GM10847 (cell line): Measurements from ENCODE around the gene MSRB1.

Experiments
- POLR2A ChIP-seq: IDR thresholded peaks from 2 replicates; pipeline ENCODE4 v1.6.1; 2011; ENCODE audit not compliant: insufficient read length; ENCODE audit errors: extremely low read depth

Gene MSRB1, protein sequence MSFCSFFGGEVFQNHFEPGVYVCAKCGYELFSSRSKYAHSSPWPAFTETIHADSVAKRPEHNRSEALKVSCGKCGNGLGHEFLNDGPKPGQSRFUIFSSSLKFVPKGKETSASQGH

GRCh38 chr16:1942810-1943726 is at the start of gene MSRB1:
TSS of gene MSRB1 (minus strand) at chr16:1943199. CDS start at chr16:1943156, 43 bp downstream.
- TF ChIP-seq POLR2A: peak; percentile 72

- peak; percentile 43 for TF ChIP-seq POLR2A
Measured at GRCh38 chr16:1991948-1992703, 49.1 kb upstream of the MSRB1 start.

- no peak for TF ChIP-seq POLR2A
Measured at GRCh38 chr16:1991588-1991947, 48.6 kb upstream of the MSRB1 start.

GRCh38 chr16:1991135-1991551 is 48.1 kb upstream of the MSRB1 start:
- TF ChIP-seq POLR2A: no peak

- TF ChIP-seq POLR2A: no peak
Measured at GRCh38 chr16:1990351-1991134, 47.5 kb upstream of the MSRB1 start.

DNA sequence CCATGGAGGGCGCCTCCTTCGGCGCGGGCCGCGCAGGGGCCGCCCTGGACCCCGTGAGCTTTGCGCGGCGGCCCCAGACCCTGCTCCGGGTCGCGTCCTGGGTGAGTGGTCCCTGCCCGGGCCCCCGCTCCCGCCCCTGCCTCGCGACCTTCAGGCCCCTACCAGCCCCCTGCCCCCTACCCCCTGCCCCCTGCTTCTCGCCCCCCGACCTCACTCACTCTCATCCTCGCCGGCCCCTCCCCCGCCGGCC is 47.0 kb upstream of the MSRB1 start:
- TF ChIP-seq POLR2A: no peak

DNA sequence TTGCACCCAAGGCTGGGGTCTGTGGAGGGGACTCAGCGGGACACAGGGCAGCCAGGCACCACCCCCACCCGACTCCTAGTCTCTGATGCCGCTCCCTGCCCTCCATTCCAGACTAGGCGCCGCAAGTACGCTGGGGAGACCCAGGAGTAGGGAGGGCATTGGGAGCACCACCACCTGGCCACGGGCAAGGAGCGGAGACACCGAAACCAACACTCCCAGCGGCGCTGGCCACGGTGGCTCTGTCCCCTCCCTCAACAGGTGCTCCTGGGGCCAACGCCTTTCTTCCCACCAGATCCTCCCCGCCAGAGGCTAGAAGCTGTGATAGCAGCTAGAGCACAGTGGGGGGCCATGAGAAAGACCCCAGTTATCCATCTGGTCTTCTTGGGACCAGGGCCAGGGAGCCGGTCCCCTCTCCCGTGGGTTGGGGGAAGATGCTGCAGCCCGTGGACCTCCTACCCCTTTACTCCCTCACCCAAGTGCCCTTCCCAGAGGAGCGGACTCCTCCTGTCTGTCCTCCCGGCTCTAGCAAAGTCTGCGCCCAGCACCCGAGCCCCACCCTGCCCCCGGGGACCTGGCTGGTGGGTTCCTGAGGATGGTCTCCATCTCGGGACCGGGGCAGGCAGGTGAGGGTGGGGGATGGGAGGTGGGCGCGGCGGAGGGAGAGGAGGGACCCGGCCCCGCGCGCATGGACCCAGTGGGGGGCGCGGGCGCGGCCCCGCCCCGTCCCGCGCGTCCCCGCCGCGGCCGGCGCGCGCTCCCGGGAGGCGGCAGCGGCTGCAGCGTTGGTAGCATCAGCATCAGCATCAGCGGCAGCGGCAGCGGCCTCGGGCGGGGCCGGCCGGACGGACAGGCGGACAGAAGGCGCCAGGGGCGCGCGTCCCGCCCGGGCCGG is 46.5 kb upstream of the MSRB1 start, which contains the start of gene SYNGR3:
SYNGR3 (plus strand) TSS at position 762 of the 892 bp plus-strand sequence. CDS start 133 bp downstream, outside the sequence.
- no peak for TF ChIP-seq POLR2A

GRCh38 chr16:1987198-1987597 is 44.2 kb upstream of the MSRB1 start:
- no peak for TF ChIP-seq POLR2A

DNA sequence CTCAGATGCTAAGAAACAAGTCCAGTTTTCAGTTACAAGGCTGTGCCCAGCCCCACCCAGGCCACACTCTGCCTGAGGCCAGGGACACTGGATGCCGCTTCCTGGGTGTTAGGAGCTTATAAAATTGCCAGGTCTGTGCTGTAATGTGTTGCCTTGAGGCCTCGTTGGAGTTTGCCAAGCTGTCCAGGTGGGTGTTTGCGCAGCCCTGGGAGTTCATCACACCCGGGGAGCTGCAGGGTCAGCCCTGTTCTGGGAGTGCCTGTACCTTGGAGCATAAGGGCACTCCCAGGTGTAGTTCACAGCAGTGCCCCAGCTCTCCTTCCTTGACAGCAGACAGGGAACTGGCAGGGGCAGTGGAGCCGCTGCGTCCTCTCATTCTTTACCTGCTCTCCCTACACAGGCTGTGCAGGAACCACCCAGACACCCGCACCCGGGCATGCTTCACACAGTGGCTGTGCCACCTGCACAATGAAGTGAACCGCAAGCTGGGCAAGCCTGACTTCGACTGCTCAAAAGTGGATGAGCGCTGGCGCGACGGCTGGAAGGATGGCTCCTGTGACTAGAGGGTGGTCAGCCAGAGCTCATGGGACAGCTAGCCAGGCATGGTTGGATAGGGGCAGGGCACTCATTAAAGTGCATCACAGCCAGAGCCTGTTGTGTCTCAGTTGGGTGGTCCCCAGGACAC is 42.6 kb upstream of the MSRB1 start:
- no peak for TF ChIP-seq POLR2A

DNA sequence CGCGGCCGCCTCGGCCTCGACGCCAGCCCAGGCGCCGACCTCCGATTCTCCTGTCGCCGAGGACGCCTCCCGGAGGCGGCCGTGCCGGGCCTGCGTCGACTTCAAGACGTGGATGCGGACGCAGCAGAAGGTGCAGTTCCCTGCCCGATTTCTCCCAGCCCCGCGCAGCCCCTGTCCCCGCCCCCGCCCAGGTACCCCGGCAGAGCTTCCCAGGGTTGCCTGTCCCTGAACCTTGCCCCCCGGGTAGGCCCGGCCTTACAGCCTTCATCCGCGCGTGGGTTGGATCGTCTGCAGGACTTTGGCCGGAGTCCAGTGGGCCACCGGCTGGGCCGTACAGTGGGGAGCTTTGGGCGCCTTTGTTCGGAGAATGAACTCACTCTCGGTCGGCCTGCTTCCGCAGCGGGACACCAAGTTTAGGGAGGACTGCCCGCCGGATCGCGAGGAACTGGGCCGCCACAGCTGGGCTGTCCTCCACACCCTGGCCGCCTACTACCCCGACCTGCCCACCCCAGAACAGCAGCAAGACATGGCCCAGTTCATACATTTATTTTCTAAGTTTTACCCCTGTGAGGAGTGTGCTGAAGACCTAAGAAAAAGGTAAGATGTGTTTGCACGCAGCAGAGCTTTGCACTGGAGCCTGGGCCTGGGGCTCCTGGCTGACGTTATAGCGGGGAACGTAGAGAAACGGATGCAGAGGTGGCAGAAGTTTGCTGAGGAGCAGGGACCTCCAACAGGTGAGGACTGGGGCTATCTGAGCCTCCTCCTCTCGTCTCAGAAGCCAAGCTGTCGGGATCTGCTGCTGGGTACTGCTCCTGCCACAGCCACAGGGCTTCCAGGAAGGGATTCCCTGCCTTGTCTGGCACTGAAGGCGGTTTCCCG is 41.6 kb upstream of the MSRB1 start:
- no peak for TF ChIP-seq POLR2A

GRCh38 chr16:1983544-1984346 is 40.7 kb upstream of the MSRB1 start, which contains the start of gene GFER:
TSS of gene GFER (plus strand) at chr16:1984193. CDS start at chr16:1984219, 26 bp downstream.
- TF ChIP-seq POLR2A: peak; percentile 87

DNA sequence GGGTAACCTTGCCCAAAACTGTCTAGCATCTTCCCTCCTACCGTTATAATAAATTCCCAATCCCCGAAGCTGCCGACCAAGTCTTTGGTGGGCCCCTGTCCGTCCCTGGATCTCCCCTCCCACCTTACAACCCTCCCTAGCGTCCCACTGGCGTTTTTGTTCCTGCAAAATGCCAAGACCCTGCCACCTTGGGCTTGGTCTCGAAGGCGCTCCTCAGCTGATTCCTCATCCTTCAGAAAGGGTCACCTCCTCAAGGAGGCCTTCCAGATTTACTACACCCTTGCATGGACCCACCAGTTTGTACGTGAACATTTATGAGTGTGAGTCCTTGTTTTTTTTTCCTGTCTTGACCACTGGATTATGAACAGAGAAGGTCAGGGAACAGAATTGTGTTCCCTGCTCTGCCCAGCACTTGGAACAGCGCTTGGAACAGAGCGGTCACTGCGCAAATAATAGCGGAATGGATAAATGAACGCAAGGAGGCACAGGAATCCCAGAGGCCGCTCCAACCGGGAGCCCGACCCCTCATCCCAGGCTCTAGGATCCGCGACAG is 40.1 kb upstream of the MSRB1 start:
- no peak for TF ChIP-seq POLR2A

DNA sequence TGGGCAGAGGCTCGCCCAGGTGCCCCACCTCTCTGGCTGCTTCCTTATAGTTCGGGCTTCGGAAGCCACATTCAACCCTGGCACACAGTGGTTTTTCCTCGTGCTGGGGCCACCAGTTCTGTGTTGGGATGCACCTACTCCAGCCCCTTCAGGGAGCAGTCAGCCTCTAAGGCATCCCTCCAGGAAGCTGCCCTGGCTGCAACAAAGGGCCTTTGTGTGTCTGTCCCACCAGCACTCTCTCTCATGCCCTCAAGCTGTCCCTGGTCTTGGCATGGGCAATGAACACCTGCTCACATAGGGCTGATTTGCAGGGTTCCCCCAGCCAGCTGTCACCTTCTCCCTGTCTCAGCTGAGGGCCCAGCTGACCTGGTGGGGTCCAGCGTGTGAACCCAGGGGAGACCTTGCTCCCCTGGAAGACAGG is 39.0 kb upstream of the MSRB1 start:
- no peak for TF ChIP-seq POLR2A
